ENCODE results near the gene RBBP4.

RBBP4 gene

DNA sequence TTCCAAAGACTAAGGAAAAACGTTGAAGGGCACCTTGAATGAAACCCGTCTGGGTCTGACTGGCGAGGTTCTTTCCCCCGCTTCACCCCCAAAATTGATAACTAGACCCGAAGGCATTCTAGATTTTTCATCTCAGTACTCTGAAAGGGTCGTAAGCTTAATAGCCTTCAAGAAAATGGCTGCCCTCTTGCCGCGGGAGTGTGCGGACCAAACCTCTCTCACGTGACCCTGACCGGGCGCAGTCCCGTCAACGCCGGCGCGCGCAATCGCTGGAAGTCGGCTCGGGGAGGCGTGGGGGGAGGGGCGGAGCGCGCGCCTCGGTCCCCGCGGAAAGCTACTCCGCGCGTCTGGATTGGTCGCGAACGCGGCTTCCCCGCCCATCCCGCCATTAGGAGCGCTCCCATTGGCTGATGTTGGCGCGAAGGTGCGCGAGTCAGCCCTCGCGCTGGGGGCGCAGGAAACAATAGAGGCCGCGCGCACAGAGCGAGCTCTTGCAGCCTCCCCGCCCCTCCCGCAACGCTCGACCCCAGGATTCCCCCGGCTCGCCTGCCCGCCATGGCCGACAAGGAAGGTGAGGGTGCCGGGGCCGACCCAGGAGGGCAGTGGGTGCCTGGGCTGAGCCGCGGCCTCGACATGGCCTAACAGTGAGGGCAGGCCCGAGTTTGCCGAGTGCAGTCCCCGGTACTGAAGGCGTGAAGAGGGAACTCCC, at the start of gene RBBP4:
RBBP4 (plus strand) TSS at position 457 of the 709 bp plus-strand sequence; CDS start at position 556, 99 bp downstream.
- Histone ChIP-seq H3K4me1 (ENCODE audit: control insufficient read depth in 2 of 2, insufficient read depth in 2 of 2, low read length in 2 of 2) (peaks cover 12 to 23% of the 10 kb centered on the region in 2 donors), H3K9ac (ENCODE audit: low read depth in 1 of 2, low read length in 2 of 2) (peak within 1 kb of the TSS; percentile 87 to 92), H3K27me3 (ENCODE audit: control insufficient read depth in 2 of 2, insufficient read depth in 2 of 2, low read length in 2 of 2) (no peaks in the 10 kb centered on the region), H3K4me3 (ENCODE audit: low read length in 2 of 2) (peak within 1 kb of the TSS; percentile 96 to 97), H3K27ac (ENCODE audit: low read depth in 2 of 2, low read length in 2 of 2) (peak within 1 kb of the TSS; percentile 99 to 100), H3K9me3 (ENCODE audit: control insufficient read depth in 2 of 2, low read length in 2 of 2) (no peaks in the 10 kb centered on the region), H3K36me3 (ENCODE audit: control insufficient read depth in 2 of 2, insufficient read depth in 2 of 2, low read length in 2 of 2) (peaks cover 15 to 23% of the 10 kb centered on the region in 2 donors)

DNA sequence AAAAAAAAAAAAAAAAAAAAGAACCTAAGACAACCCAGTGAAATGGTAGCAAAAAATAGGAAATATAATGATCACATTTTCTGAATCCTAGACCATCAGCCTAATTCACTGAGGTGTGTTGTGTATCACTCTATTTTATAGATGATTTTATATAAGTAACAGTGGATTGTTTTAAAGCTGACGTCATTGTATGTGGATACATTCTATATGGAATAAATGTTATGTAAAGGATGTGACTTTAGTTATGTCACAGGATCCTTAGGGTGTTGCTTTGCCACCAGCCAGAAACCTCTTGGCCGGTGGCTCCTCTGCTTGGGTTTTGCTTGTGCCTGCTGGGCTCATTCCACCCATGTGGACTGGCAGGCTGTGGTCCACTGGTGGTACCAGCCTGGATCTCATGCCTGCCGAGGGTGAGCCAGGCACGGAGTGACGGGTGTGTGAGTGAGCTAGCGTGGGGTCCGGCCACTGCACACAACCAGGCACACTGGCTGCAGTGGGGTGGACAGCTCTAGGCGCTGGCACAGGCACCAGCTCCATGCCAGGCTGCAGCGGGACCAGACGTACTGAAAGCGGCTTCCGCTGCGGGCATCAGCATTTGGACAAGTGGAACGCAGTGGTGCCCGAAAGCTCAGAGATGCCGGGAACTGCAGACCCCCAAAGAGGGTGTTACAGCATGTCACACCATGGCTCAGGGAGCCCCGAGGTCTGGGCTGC, 45.1 kb upstream of the RBBP4 start:
- H3K27ac ChIP-seq (ENCODE audit: low read depth in 2 of 2, low read length in 2 of 2), result no peak overlapping the region

DNA sequence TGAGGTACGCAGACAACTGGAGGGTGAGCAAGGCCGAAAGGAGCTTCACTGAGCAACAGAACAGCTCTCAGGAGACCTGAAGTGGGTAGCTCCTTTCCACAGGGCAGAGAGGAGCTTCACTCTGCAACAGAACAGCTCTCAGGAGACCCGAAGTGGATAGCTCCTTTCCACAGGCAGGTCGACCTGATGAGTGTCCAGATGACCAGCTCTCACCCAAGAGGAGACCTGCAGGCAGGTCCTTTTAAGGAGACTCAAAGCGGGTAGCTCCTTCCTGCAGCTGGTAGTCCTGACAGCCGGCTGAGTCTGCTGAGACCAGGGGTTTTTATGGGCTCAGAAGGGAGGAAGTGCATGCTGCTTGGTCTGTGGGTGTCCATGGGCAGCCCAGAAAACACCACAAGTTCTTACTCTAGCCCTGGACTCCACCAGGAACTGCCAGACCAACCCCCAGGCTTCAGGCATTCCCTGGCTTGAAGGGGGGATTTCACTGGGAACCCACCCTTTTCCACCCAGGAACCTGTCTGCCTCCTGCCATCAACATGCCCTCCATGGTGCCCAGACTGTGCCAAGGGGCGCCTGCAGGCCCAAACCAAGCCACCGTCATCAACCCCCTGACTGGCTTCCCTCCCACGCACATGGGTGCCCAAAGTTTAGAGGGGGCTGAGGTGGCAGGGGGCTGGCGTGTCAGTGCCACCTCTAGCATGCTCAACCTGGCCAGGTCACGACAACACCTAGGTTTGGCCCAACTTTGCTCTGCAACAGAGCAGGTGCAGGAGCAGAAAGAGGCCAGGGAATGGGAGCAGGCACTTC, 44.2 kb upstream of the RBBP4 start:
- Histone ChIP-seq H3K9me3 (ENCODE audit: control insufficient read depth in 2 of 2, low read length in 2 of 2) (no peaks in the 10 kb centered on the region), H3K27ac (ENCODE audit: low read depth in 2 of 2, low read length in 2 of 2) (no peak overlapping the region), H3K36me3 (ENCODE audit: control insufficient read depth in 2 of 2, insufficient read depth in 2 of 2, low read length in 2 of 2) (peaks cover 0 to 7% of the 10 kb centered on the region in 2 donors), H3K4me3 (ENCODE audit: low read length in 2 of 2) (no peak overlapping the region), H3K4me1 (ENCODE audit: control insufficient read depth in 2 of 2, insufficient read depth in 2 of 2, low read length in 2 of 2) (no peaks in the 10 kb centered on the region), H3K9ac (ENCODE audit: low read depth in 1 of 2, low read length in 2 of 2) (no peak overlapping the region), H3K27me3 (ENCODE audit: control insufficient read depth in 2 of 2, insufficient read depth in 2 of 2, low read length in 2 of 2) (no peaks in the 10 kb centered on the region)

More for the DNA sequence above, 45.1 kb upstream of the RBBP4 start:
- Histone ChIP-seq H3K9ac (ENCODE audit: low read depth in 1 of 2, low read length in 2 of 2) (no peak overlapping the region), H3K4me1 (ENCODE audit: control insufficient read depth in 2 of 2, insufficient read depth in 2 of 2, low read length in 2 of 2) (no peaks in the 10 kb centered on the region), H3K36me3 (ENCODE audit: control insufficient read depth in 2 of 2, insufficient read depth in 2 of 2, low read length in 2 of 2) (peaks cover 0 to 9% of the 10 kb centered on the region in 2 donors), H3K27me3 (ENCODE audit: control insufficient read depth in 2 of 2, insufficient read depth in 2 of 2, low read length in 2 of 2) (no peaks in the 10 kb centered on the region), H3K9me3 (ENCODE audit: control insufficient read depth in 2 of 2, low read length in 2 of 2) (no peaks in the 10 kb centered on the region), H3K4me3 (ENCODE audit: low read length in 2 of 2) (no peak overlapping the region)

DNA sequence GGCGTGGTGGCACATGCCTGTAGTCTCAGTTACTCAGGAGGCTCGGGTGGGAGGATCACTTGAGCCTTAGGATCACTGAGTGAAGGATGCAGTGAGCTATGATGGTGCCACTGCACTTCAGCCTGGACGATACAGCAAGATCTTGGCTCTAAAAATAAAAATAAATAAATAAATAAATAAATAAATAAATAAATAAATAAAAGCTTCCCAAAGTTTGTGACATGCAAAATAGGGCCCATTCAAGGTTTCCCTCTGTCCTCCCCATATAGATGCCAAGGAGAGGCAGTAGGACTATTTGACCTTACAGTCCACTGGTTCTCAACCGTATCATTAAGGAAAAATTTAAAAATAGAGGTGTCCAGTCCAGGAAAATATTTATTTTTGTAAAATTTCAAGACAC, 41.8 kb upstream of the RBBP4 start:
- Histone ChIP-seq H3K27ac (ENCODE audit: low read depth in 2 of 2, low read length in 2 of 2) (no peak overlapping the region), H3K9ac (ENCODE audit: low read depth in 1 of 2, low read length in 2 of 2) (no peak overlapping the region), H3K27me3 (ENCODE audit: control insufficient read depth in 2 of 2, insufficient read depth in 2 of 2, low read length in 2 of 2) (no peaks in the 10 kb centered on the region), H3K4me1 (ENCODE audit: control insufficient read depth in 2 of 2, insufficient read depth in 2 of 2, low read length in 2 of 2) (no peaks in the 10 kb centered on the region), H3K9me3 (ENCODE audit: control insufficient read depth in 2 of 2, low read length in 2 of 2) (no peaks in the 10 kb centered on the region), H3K36me3 (ENCODE audit: control insufficient read depth in 2 of 2, insufficient read depth in 2 of 2, low read length in 2 of 2) (peaks cover 0 to 7% of the 10 kb centered on the region in 2 donors), H3K4me3 (ENCODE audit: low read length in 2 of 2) (no peak overlapping the region)

DNA sequence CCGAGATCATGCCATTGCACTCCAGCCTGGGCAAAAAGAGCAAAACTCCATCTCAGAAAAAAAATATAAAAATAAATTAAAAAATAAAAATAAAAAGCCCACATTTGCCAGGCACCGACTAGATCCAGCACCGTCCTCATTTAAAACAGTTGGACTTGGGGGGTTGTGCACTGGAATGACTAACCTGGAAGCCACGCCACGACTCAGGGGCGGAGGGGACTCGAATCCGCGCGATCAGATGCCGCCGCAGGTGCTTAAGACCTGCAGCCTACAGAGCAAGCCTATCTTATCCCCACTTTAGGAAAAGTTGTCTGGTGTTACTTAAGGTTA, 39.2 kb upstream of the RBBP4 start:
- Histone ChIP-seq H3K27ac (ENCODE audit: low read depth in 2 of 2, low read length in 2 of 2) (no peak overlapping the region), H3K27me3 (ENCODE audit: control insufficient read depth in 2 of 2, insufficient read depth in 2 of 2, low read length in 2 of 2) (no peaks in the 10 kb centered on the region), H3K9me3 (ENCODE audit: control insufficient read depth in 2 of 2, low read length in 2 of 2) (no peaks in the 10 kb centered on the region), H3K4me3 (ENCODE audit: low read length in 2 of 2) (peak overlapping the region; percentile 82 to 84), H3K36me3 (ENCODE audit: control insufficient read depth in 2 of 2, insufficient read depth in 2 of 2, low read length in 2 of 2) (no peaks in the 10 kb centered on the region), H3K4me1 (ENCODE audit: control insufficient read depth in 2 of 2, insufficient read depth in 2 of 2, low read length in 2 of 2) (no peaks in the 10 kb centered on the region), H3K9ac (ENCODE audit: low read depth in 1 of 2, low read length in 2 of 2) (peak overlapping the region; percentile 63 to 68)

DNA sequence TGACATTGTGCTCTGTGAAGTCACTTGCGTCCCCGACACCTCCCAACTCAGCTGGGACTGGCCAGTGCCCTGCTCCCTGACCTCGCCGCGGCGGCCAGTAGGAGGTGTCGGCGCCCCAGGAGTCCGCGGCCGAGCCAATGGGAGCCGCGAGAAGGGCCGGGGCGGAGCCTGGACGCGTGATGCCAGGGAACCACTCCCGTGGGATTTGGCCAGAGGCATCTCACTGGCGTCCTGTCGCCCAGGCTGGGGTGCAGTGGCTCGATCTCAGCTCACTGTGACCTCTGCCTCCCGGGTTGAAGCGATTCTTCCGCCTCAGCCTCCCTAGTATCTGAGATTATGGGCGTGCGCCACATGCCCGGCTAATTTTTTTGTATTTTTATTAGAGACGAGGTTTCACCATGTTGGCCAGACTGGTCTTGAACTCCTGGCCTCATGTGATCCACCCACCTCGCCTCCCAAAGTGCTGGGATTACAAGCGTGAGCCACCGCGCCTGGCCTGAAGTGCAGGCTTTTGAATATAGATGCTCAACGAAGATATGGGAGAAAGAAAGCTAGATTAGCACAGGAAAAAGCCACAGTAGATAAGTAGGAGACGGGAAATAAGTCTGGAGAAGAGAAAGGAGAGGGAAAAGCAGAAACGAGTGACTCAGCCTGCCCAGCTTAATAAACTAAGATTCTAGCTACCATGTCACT, 38.7 kb upstream of the RBBP4 start:
- no peaks in the 10 kb centered on the region for H3K36me3 ChIP-seq (ENCODE audit: control insufficient read depth in 2 of 2, insufficient read depth in 2 of 2, low read length in 2 of 2)
- peak overlapping the region; percentile 63 to 68 for H3K9ac ChIP-seq (ENCODE audit: low read depth in 1 of 2, low read length in 2 of 2)
- H3K4me3 ChIP-seq (ENCODE audit: low read length in 2 of 2), result peak overlapping the region; percentile 82 to 84
- H3K27me3 ChIP-seq (ENCODE audit: control insufficient read depth in 2 of 2, insufficient read depth in 2 of 2, low read length in 2 of 2), result no peaks in the 10 kb centered on the region
- H3K9me3 ChIP-seq (ENCODE audit: control insufficient read depth in 2 of 2, low read length in 2 of 2), result no peaks in the 10 kb centered on the region
- no peaks in the 10 kb centered on the region for H3K4me1 ChIP-seq (ENCODE audit: control insufficient read depth in 2 of 2, insufficient read depth in 2 of 2, low read length in 2 of 2)
- no peak overlapping the region for H3K27ac ChIP-seq (ENCODE audit: low read depth in 2 of 2, low read length in 2 of 2)

DNA sequence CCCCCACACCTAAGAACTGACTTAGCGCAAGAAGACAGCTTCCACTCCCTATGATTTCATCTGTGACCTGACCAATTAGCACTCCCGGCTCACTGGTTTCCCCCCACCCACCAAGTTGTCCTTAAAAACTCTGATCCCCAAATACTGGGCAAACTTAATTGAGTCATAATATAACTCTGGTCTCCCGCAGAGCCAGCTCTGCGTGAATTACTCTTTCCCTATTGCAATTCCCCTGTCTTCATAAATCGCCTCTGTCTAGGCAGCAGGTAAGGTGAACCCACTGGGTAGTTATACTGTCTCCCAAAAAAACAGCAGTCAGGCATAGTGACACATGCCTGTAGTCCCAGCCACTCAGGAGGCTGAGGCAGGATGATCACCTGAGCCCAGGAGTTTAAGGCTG, 37.5 kb upstream of the RBBP4 start:
- Histone ChIP-seq H3K4me3 (ENCODE audit: low read length in 2 of 2) (no peak overlapping the region), H3K27ac (ENCODE audit: low read depth in 2 of 2, low read length in 2 of 2) (no peak overlapping the region), H3K9me3 (ENCODE audit: control insufficient read depth in 2 of 2, low read length in 2 of 2) (no peaks in the 10 kb centered on the region), H3K9ac (ENCODE audit: low read depth in 1 of 2, low read length in 2 of 2) (no peak overlapping the region), H3K4me1 (ENCODE audit: control insufficient read depth in 2 of 2, insufficient read depth in 2 of 2, low read length in 2 of 2) (no peaks in the 10 kb centered on the region), H3K27me3 (ENCODE audit: control insufficient read depth in 2 of 2, insufficient read depth in 2 of 2, low read length in 2 of 2) (no peaks in the 10 kb centered on the region), H3K36me3 (ENCODE audit: control insufficient read depth in 2 of 2, insufficient read depth in 2 of 2, low read length in 2 of 2) (no peaks in the 10 kb centered on the region)

DNA sequence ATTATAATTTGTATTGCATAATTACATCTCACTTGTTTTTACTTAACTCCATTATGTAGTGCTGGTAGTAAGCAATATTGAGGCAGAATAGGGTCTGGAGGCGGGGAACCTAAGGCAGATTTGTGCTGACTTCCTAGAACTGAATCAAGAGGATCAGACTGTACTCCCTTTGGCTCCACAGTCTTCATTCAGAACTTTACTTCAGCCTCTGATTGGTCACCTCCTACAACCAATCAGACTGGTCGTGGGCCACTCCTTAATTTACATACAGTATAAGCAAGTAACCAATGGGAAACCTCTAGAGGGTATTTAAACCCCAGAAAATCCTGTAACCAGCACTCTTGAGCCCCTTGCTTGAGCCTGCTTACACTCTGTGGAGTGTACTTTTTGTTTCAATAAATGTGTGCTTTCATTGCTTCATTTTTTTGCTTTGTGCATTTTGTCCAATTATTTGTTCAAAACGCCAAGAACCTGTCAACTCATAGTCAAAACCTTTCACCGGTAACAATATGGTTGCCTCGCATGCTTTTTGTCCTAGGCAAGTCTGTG, 32.3 kb upstream of the RBBP4 start:
- Histone ChIP-seq H3K27me3 (ENCODE audit: control insufficient read depth in 2 of 2, insufficient read depth in 2 of 2, low read length in 2 of 2) (no peaks in the 10 kb centered on the region), H3K4me3 (ENCODE audit: low read length in 2 of 2) (no peak overlapping the region), H3K27ac (ENCODE audit: low read depth in 2 of 2, low read length in 2 of 2) (no peak overlapping the region), H3K4me1 (ENCODE audit: control insufficient read depth in 2 of 2, insufficient read depth in 2 of 2, low read length in 2 of 2) (no peaks in the 10 kb centered on the region), H3K9ac (ENCODE audit: low read depth in 1 of 2, low read length in 2 of 2) (no peak overlapping the region), H3K9me3 (ENCODE audit: control insufficient read depth in 2 of 2, low read length in 2 of 2) (no peaks in the 10 kb centered on the region), H3K36me3 (ENCODE audit: control insufficient read depth in 2 of 2, insufficient read depth in 2 of 2, low read length in 2 of 2) (no peaks in the 10 kb centered on the region)

DNA sequence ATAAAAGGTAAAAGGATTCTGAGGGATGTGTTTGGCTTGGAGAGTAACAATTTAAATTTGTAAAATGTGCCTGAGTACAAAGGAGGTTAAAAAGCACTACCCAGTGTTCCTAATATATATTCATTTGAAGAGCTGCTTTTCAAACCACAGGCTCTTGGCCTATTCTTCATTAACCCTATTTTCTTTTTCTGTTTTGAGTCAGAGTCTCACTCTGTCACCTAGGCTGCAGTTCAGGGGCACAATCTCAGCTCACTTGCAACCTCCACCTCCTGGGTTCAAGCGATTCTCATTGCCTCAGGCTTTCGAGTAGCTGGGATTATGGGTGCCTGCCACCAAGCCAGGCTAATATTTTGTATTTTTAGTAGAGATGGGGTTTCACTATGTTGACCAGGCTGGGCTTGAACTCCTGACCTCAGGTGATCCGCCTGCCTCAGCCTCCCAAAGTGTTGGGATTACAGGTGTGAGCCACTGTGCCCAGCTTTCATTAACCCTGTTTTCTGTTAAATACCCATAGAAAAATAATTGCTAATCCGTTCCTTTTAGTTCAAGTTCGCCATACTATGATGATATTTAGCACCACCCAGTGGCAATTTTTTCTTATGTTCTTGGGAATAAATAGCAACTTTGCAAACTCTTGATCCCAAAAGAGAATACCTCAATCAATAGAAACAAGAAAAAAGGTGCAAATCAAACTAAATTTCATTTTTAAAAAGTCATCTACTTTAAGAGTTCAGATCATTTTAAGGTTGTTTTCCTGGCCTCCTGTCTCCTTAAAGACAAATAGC, 31.1 kb upstream of the RBBP4 start:
- Histone ChIP-seq H3K4me1 (ENCODE audit: control insufficient read depth in 2 of 2, insufficient read depth in 2 of 2, low read length in 2 of 2) (no peaks in the 10 kb centered on the region), H3K9ac (ENCODE audit: low read depth in 1 of 2, low read length in 2 of 2) (no peak overlapping the region)

More for the DNA sequence above, 31.1 kb upstream of the RBBP4 start:
- no peaks in the 10 kb centered on the region for H3K36me3 ChIP-seq (ENCODE audit: control insufficient read depth in 2 of 2, insufficient read depth in 2 of 2, low read length in 2 of 2)
- no peak overlapping the region for H3K27ac ChIP-seq (ENCODE audit: low read depth in 2 of 2, low read length in 2 of 2)
- no peak overlapping the region for H3K4me3 ChIP-seq (ENCODE audit: low read length in 2 of 2)
- H3K9me3 ChIP-seq (ENCODE audit: control insufficient read depth in 2 of 2, low read length in 2 of 2), result no peaks in the 10 kb centered on the region
- H3K27me3 ChIP-seq (ENCODE audit: control insufficient read depth in 2 of 2, insufficient read depth in 2 of 2, low read length in 2 of 2), result no peaks in the 10 kb centered on the region

Data from mucosa of rectum (tissue), 2 donors.